H1 (cell line): ENCODE measurements around the gene MYBL2. TPM values are rescaled to one million over a fixed set of nuclear protein-coding genes. Genes with fewer than 3 reads are reported as not detected.

Experiments used
- CTCF ChIA-PET: fragments of 300-600 bp; sonication (Branson Sonifier 250); formaldehyde crosslinking; loops from one replicate; lab custom pipeline; 2021; ENCODE audit not compliant: partially characterized antibody; lab: Charles Lee
- POLR2A ChIA-PET: fragments of 300-600 bp; sonication (Branson Sonifier 250); formaldehyde crosslinking; loops from one replicate; lab custom pipeline; 2021; ENCODE audit warnings: inconsistent platforms; ENCODE audit not compliant: partially characterized antibody; lab: Charles Lee
- DNase-seq, 2 experiments: peaks; one replicate each; pipeline versions ENCODE4 v3.0.0 to v3.0.0-alpha.2; 2010 to 2022; ENCODE audit warnings: low spot score in 2 of 2, low read depth in 1 of 2, mixed read lengths in 1 of 2
- FAIRE-seq: peaks from 2 replicates; lab custom pipeline; 2011; peaks lifted over from hg19 to GRCh38; lab: Jason Lieb, UNC
- H2AFZ ChIP-seq: 2 replicates; pipeline ENCODE4 v1.8.1; 2012; ENCODE audit warnings: low read length, inconsistent platforms
- H2AK5ac ChIP-seq: 2 replicates; pipeline ENCODE4 v1.6.1; 2013; ENCODE audit warnings: low read depth, low read length
- H2BK120ac ChIP-seq: replicated peaks from 2 replicates; pipeline ENCODE3; 2013; ENCODE audit warnings: low read depth, low read length, inconsistent platforms
- H2BK12ac ChIP-seq: 2 replicates; pipeline ENCODE4 v1.6.1; 2013; ENCODE audit warnings: low read depth, low read length
- H2BK15ac ChIP-seq: 2 replicates; pipeline ENCODE4 v1.6.1; 2013; ENCODE audit warnings: low read length
- H2BK20ac ChIP-seq: 2 replicates; pipeline ENCODE4 v1.6.1; 2013; ENCODE audit warnings: low read length
- H2BK5ac ChIP-seq: 2 replicates; pipeline ENCODE4 v1.6.1; 2013; ENCODE audit warnings: low read depth, low read length
- H3K14ac ChIP-seq: 2 replicates; pipeline ENCODE4 v1.6.1; 2013; ENCODE audit warnings: inconsistent platforms; ENCODE audit not compliant: insufficient read length
- H3K18ac ChIP-seq: 2 replicates; pipeline ENCODE4 v1.6.1; 2013; ENCODE audit warnings: low read length; ENCODE audit errors: extremely low read depth
- H3K23ac ChIP-seq: 2 replicates; pipeline ENCODE4 v1.6.1; 2013; ENCODE audit warnings: inconsistent platforms; ENCODE audit not compliant: insufficient read length
- H3K23me2 ChIP-seq: 2 replicates; pipeline ENCODE4 v1.6.1; 2013; ENCODE audit warnings: low read depth, low read length
- H3K27ac ChIP-seq: 2 replicates; pipeline ENCODE4 v1.6.1; 2011; ENCODE audit warnings: low read depth, low read length, inconsistent platforms
- H3K27me3 ChIP-seq, 4 experiments: replicated peaks in 1 of 4; 1 replicate in 1 of 4; 2 replicates in 3 of 4; pipeline versions ENCODE4 v1.6.1 to v1.8.1; 2011 to 2013; ENCODE audit warnings: low read length in 3 of 4, mild to moderate bottlenecking in 3 of 4, inconsistent platforms in 2 of 4, mixed read lengths in 2 of 4, moderate library complexity in 1 of 4; ENCODE audit not compliant: control insufficient read depth in 3 of 4, insufficient read depth in 3 of 4; ENCODE audit errors: extremely low read depth in 1 of 4
- H3K36me3 ChIP-seq, 4 experiments: 2 replicates each; pipeline versions ENCODE4 v1.6.1 to v1.8.1; 2011 to 2013; ENCODE audit warnings: mild to moderate bottlenecking in 4 of 4, low read length in 3 of 4, moderate library complexity in 2 of 4, control low read depth in 1 of 4, inconsistent platforms in 1 of 4; ENCODE audit not compliant: insufficient read depth in 4 of 4, control insufficient read depth in 2 of 4
- H3K4ac ChIP-seq: replicated peaks from 2 replicates; pipeline ENCODE3; 2013; ENCODE audit warnings: low read length, low read depth, mixed read lengths, inconsistent platforms; ENCODE audit not compliant: insufficient read length
- H3K4me1 ChIP-seq, 4 experiments: replicated peaks in 1 of 4; 1 replicate in 1 of 4; 2 replicates in 3 of 4; pipeline versions ENCODE4 v1.6.1 to v1.8.1; 2011 to 2013; ENCODE audit warnings: low read length in 3 of 4, inconsistent platforms in 2 of 4, mixed read lengths in 1 of 4; ENCODE audit not compliant: insufficient read depth in 4 of 4, control insufficient read depth in 3 of 4
- H3K4me2 ChIP-seq, 2 experiments: 2 replicates each; pipeline versions ENCODE4 v1.6.1 to v1.8.1; 2011 to 2013; ENCODE audit warnings: low read depth in 2 of 2, low read length in 2 of 2, control low read depth in 1 of 2, inconsistent platforms in 1 of 2, mild to moderate bottlenecking in 1 of 2; ENCODE audit not compliant: insufficient read depth in 1 of 2
- H3K4me3 ChIP-seq, 4 experiments: fragments of 200-600, 300-600 bp in 1 of 4; sonication (generic), shearing (Covaris generic), sonication (Bioruptor Twin) in 1 of 4; 2 replicates each; pipeline versions ENCODE4 v1.5.1 to v1.8.1; 2011 to 2016; ENCODE audit warnings: low read length in 4 of 4, low read depth in 3 of 4, control low read depth in 2 of 4, inconsistent platforms in 2 of 4, mild to moderate bottlenecking in 2 of 4, mixed read lengths in 1 of 4, moderate library complexity in 1 of 4; ENCODE audit not compliant: insufficient read depth in 2 of 4; ENCODE audit errors: extremely low read depth in 1 of 4
- H3K56ac ChIP-seq: replicated peaks from 2 replicates; pipeline ENCODE3; 2013; ENCODE audit warnings: low read depth, mild to moderate bottlenecking, mixed read lengths, low read length, inconsistent platforms; ENCODE audit not compliant: insufficient read length
- H3K79me1 ChIP-seq: 2 replicates; pipeline ENCODE4 v1.6.1; 2013; ENCODE audit warnings: low read depth, low read length, control low read depth
- H3K79me2 ChIP-seq, 2 experiments: 2 replicates each; pipeline versions ENCODE4 v1.6.1 to v1.8.1; 2012 to 2013; ENCODE audit warnings: low read length in 2 of 2, mild to moderate bottlenecking in 2 of 2, inconsistent platforms in 1 of 2; ENCODE audit not compliant: insufficient read depth in 2 of 2, control insufficient read depth in 1 of 2
- H3K9ac ChIP-seq, 4 experiments: replicated peaks in 1 of 4; 1 replicate in 1 of 4; 2 replicates in 3 of 4; pipeline versions ENCODE4 v1.6.1 to v1.8.1; 2011 to 2013; ENCODE audit warnings: low read depth in 3 of 4, low read length in 3 of 4, control low read depth in 2 of 4, mild to moderate bottlenecking in 2 of 4, moderate library complexity in 2 of 4, inconsistent platforms in 1 of 4; ENCODE audit errors: extremely low read depth in 1 of 4
- H3K9me3 ChIP-seq, 2 experiments: 2 replicates each; pipeline versions ENCODE4 v1.6.1 to v1.8.1; 2012 to 2013; ENCODE audit warnings: mild to moderate bottlenecking in 2 of 2, moderate library complexity in 2 of 2, control low read depth in 1 of 2, inconsistent platforms in 1 of 2, low read depth in 1 of 2, low read length in 1 of 2, mixed read lengths in 1 of 2; ENCODE audit not compliant: insufficient read depth in 2 of 2
- H4K20me1 ChIP-seq, 2 experiments: replicated peaks in 1 of 2; 2 replicates each; pipeline versions ENCODE3 to v1.8.1; 2011 to 2013; ENCODE audit warnings: inconsistent platforms in 2 of 2, low read length in 2 of 2, mild to moderate bottlenecking in 1 of 2; ENCODE audit not compliant: insufficient read depth in 2 of 2, control insufficient read depth in 1 of 2
- H4K5ac ChIP-seq: 2 replicates; pipeline ENCODE4 v1.6.1; 2013; ENCODE audit warnings: low read length, low read depth, mixed read lengths, inconsistent platforms; ENCODE audit not compliant: insufficient read length
- H4K8ac ChIP-seq: 2 replicates; pipeline ENCODE4 v1.8.0; 2013; ENCODE audit warnings: mild to moderate bottlenecking, moderate library complexity, low read length, inconsistent platforms; ENCODE audit not compliant: insufficient read depth; ENCODE audit errors: extremely low read depth
- H4K91ac ChIP-seq: replicated peaks from 2 replicates; pipeline ENCODE3; 2013; ENCODE audit warnings: low read length, mixed read lengths, inconsistent platforms; ENCODE audit not compliant: insufficient read length
- CHD2 ChIP-seq: IDR thresholded peaks from 2 replicates; pipeline ENCODE4 v1.6.1; 2012; ENCODE audit warnings: low read length, improper control_type of control experiment
- RFX5 ChIP-seq: IDR thresholded peaks from 2 replicates; pipeline ENCODE4 v1.6.1; 2011; ENCODE audit warnings: low read depth, low read length, improper control_type of control experiment, borderline replicate concordance
- SIN3A ChIP-seq, 2 experiments: IDR thresholded peaks in 1 of 2; conservative IDR thresholded peaks in 1 of 2; 2 replicates each; pipeline ENCODE4 v1.6.1; 2011 to 2012; ENCODE audit warnings: low read length in 2 of 2, improper control_type of control experiment in 1 of 2, low read depth in 1 of 2, mild to moderate bottlenecking in 1 of 2
- WGBS, 2 experiments: shearing (Covaris generic) in 1 of 2; methylation state at CpG; one replicate each; pipeline versions ENCODE4 v1.1.6 to v1.1.7; 2013 to 2015; ENCODE audit warnings: low lambda C conversion rate in 2 of 2, mixed read lengths in 2 of 2, inconsistent platforms in 1 of 2, low coverage in 1 of 2, missing lambda C conversion rate in 1 of 2; ENCODE audit not compliant: insufficient replicate concordance in 2 of 2, insufficient coverage in 1 of 2, insufficient read length in 1 of 2; ENCODE audit errors: extremely low coverage in 1 of 2, missing lambda C conversion rate in 1 of 2; 5-methylcytosine and 5-hydroxymethylcytosine counted together
- polyA plus RNA-seq, 7 experiments: library from polyadenylated mRNA; depleted of rRNA in 3 of 7; stranded (reverse) in 5 of 7; unstranded in 2 of 7; fragments of >200 nt in 5 of 7; fragments of 200-250 nt in 2 of 7; gene quantifications; 1 replicate in 5 of 7; 2 replicates in 1 of 7; 4 replicates in 1 of 7; pipeline versions ENCODE4 v1.2.1 to v1.2.3, GENCODE V29; 2011 to 2013; ENCODE audit warnings: missing spikeins in 2 of 7, mixed read lengths in 2 of 7
- total RNA-seq: library from RNA; stranded (reverse); fragmentation: NEBNext Ultra II Directional; extraction: Animal tissue kit (Norgen Biotek cat#: 25700); gene quantifications from 2 replicates; pipeline ENCODE4 v1.2.1, GENCODE V29; 2021

Gene MYBL2
- total and polyA plus RNA-seq, 2 of the 8 experiments (the other 6 are each of a cell fraction or from before 2014, with no cell fraction given), result 75.3 to 207 TPM

- Histone ChIP-seq H4K8ac (no peak overlapping the region), H3K27ac (no peak overlapping the region), H2BK12ac (no peak overlapping the region), H4K20me1 (peaks cover 1 to 2% of the 10 kb centered on the region in 2 experiments), H3K4me3 (no peak overlapping the region; a peak in 1 of 8 replicates), H3K56ac (no peak overlapping the region), H4K5ac (no peak overlapping the region), H4K91ac (no peak overlapping the region), H2AFZ (no peak overlapping the region), H3K9ac (no peak overlapping the region), H2BK120ac (no peak overlapping the region), H2BK20ac (no peak overlapping the region), H3K79me1 (no peaks in the 10 kb centered on the region; the same call in none of the 2 replicates), H3K23me2 (no peaks in the 10 kb centered on the region), H3K9me3 (no peaks in the 10 kb centered on the region), H2BK5ac (no peak overlapping the region), H2AK5ac (no peak overlapping the region), H3K23ac (no peak overlapping the region), H3K79me2 (no peaks in the 10 kb centered on the region; a peak in 1 of 4 replicates), H3K4me2 (no peak overlapping the region), H3K4me1 (no peaks in the 10 kb centered on the region), H2BK15ac (no peak overlapping the region), H3K36me3 (peaks cover 20 to 58% (median 44%) of the 10 kb centered on the region in 4 experiments; a peak in 7 of 8 replicates), H3K27me3 (no peaks in the 10 kb centered on the region), H3K18ac (no peak overlapping the region), H3K4ac (no peak overlapping the region), H3K14ac (no peak overlapping the region)
- CTCF ChIA-PET, result no interaction called here
- DNase-seq (no peak), FAIRE-seq (no peak)
- TF ChIP-seq SIN3A (conservative IDR thresholded peaks at IDR 0.05 in 1 of 2, IDR thresholded peaks at IDR 0.05 in 1 of 2; ENCODE audit: low read depth in 1 of 2, low read length in 2 of 2) (no peak), CHD2 (no peak), RFX5 (no peak)
- POLR2A ChIA-PET, result interaction anchor here (0.7 kb wide), 1 partner anchor 370 kb away, joined by 3 read pairs; no protein-coding TSS in a partner anchor
- WGBS, 2 experiments, result 87% methylated on average over 14 of the region's 15 CpGs; no CpG with 5 or more reads in 1 of the 2 experiments
These were observed 44.3 kb downstream of the MYBL2 start for GRCh38 chr20:43711098-43711654.
